NCI-H146 (cell line): Measurements from ENCODE around the gene SRD5A3.

Experiments
- DNase-seq: peaks from one replicate; lab custom pipeline; 2025; lab: John Stamatoyannopoulos, UW

The SRD5A3 gene

DNA sequence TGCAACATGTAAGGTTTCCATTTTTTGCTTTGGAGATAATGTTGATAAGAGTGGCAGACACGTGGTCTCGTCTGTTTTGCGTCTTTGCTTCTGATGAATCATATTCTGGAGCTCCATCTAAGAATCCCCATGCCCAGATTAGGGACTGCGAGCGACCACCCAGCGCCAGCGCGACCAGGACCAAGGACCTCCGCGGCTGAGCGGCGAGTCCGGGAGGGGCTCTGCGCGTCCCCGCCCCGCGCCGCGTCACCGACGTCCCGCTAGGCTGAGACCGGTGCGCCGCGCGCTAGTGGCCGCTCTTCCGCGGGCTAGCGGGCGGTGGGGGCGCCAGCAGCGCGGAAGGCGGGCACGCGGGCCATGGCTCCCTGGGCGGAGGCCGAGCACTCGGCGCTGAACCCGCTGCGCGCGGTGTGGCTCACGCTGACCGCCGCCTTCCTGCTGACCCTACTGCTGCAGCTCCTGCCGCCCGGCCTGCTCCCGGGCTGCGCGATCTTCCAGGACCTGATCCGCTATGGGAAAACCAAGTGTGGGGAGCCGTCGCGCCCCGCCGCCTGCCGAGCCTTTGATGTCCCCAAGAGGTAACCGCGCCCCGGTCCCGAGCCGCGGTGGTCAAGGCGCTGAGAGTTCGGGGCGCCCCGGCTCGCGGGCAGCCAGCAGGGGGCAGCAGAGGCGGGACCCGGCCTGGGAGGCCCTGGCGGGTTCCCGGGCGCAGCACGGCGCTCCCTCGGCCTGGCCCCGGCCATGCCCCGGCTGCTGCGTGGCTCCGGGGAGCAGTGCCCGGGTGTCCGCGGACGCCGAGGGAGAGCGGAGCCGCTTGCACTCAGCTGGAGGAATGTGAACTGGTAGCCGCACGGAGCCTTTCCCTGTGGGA lies at the start of gene SRD5A3:
Gene SRD5A3, plus strand, starts transcription at position 263 of the 871 bp plus-strand sequence. Its CDS starts 95 bp downstream, at position 358.
- peak; percentile 84 for DNase-seq

- no peak for DNase-seq
Measured at GRCh38 chr4:55297346-55297745, 48.7 kb upstream of the SRD5A3 start.

- no peak for DNase-seq
Measured at GRCh38 chr4:55303760-55304165, 42.3 kb upstream of the SRD5A3 start.

- DNase-seq, result no peak
Measured at GRCh38 chr4:55304303-55304702, 41.7 kb upstream of the SRD5A3 start.

DNA sequence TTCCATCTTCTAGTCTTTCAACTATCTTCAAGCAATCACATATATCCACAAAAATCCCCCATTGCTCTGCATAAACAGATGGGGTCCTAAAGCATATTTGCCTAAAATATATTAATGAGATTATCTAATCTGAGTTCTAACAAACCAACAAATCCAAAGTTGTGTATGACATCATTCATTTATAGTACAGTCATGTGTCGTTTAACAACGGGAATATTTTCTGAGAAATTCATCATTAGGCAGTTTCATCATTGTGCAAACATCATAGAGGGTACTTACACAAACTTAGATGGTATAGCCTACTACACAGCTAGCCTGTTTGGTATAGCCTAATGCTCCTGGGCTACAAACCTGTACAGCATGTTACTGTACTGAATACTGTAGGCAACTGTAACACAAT lies 38.0 kb upstream of the SRD5A3 start:
- DNase-seq, result no peak

GRCh38 chr4:55311792-55312488 lies 34.1 kb upstream of the SRD5A3 start:
- no peak for DNase-seq

GRCh38 chr4:55312489-55313101 lies 33.4 kb upstream of the SRD5A3 start:
- DNase-seq, result no peak

GRCh38 chr4:55314141-55314820 lies 31.8 kb upstream of the SRD5A3 start:
- DNase-seq, result no peak

DNA sequence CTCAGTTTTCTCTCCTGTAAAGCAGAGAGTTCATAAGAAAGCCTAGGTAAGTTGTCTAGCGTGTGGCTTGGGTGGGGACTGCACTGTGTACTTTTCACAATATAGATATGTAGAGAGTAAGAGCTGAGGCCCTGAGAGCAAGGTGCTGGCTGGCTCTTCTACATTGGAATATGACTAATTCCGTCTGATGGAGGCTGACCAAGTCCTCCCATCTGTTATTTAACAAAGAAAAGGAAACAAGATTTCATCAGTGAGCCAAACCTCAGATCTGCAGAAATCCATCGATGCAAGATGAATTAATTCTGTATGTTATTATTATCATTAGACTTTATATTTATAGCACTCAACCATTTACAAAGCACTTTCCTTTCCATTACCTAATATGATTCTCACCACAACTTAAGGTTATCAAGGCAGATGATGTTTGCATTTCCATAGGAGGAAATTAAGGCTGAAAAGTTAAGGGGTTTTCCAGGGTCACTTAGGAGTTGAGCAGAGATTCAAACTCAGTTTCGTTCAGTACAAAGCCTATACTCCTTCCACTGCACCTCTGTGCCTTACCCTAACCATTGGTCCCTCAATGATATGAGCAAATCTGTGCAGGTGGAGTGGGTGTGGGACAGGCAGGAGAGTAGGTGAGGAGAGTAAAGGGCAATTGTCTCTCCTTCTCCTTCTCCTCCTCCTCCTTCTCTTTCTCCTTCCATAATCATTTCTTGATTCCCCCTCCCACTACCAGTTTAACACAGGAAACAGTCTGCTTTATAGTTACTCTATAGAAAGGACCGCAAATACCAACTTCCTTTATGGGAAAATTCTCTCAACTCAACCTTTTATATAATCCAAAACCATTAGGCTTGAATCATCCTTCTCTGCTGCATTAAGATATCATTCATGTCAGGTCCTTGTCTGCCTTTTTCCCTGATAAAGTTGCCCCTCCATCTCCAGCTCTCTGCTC lies 27.6 kb upstream of the SRD5A3 start:
- DNase-seq, result no peak

GRCh38 chr4:55321707-55322264 lies 24.3 kb upstream of the SRD5A3 start:
- peak; percentile 33 for DNase-seq

DNA sequence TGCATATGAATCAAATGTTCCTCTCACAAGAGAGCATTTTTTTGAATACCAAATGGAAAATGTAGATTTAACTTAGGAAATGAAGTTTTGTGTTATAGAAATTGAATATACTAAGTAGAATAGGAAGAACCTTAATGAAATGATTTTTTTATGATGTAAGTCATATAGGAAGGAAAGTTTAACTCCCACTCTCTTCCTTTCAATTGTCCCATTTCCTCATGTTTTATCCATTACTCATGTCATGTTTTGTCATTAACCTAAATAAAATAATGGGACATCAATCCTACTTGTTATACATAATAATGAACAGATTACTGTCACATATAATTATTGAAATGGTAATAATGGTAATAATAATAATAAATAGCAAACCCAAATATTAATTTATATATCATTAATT lies 22.7 kb upstream of the SRD5A3 start:
- DNase-seq, result no peak

DNA sequence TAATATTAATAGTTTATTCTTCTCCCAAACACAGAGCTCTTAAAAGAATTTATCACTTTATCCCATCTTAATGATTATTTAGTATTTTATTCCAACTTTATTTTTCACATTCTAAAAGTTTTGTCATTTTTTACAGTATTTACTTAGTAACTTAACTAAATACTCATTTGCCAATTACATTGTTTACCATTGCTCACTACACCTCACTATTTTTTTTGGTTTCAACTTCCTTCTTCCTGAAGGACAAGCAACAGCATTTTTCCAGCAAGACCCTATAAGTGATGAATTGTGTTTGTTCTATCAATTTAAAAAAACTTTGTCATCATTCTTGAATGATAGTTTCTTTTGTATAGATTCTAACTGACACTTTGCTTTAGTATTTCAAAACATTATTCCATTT lies 19.4 kb upstream of the SRD5A3 start:
- no peak for DNase-seq

GRCh38 chr4:55329012-55329411 lies 17.0 kb upstream of the SRD5A3 start:
- no peak for DNase-seq

DNA sequence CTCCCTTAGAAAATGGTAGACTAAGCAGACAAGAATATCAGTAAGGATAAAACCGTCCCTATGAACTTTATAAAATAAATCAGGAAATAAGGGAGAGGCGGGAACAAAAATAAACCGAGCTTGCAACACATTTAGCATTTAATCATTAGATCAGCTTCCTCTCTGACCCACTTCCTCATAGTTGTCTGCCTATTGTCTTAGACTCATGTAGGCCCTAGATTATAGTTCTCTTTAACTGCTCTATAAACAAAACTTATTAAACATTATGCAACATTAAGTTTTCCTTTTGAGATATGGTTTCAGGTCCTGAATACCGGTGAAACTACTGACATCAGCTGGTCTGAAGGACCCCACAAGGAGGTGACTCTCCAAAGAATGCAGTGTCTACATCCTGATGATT lies 15.8 kb upstream of the SRD5A3 start:
- DNase-seq, result no peak

GRCh38 chr4:55336138-55337034 lies 9.7 kb upstream of the SRD5A3 start:
- DNase-seq, result peak; percentile 34

- no peak for DNase-seq
Measured at GRCh38 chr4:55337944-55338343, 8.1 kb upstream of the SRD5A3 start.

DNA sequence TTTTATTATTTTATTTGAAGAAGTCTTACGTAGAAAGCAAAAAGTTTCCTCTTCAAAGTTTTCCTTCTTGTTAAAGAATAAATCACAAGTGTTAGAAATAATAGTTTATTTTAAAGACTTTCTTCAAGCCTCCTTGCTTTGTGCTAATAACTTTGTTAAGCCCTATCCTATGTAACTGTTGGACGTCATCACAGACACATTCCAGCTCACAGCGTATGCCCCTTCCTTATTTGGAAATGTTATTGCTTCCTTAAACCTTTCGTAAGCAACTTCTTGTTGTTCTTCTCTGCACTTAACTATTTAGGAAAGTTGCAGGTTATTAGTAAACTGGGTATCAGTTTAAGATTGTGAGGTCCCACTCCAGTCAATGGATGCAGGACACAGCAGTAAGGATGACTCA lies 7.6 kb upstream of the SRD5A3 start:
- no peak for DNase-seq

DNA sequence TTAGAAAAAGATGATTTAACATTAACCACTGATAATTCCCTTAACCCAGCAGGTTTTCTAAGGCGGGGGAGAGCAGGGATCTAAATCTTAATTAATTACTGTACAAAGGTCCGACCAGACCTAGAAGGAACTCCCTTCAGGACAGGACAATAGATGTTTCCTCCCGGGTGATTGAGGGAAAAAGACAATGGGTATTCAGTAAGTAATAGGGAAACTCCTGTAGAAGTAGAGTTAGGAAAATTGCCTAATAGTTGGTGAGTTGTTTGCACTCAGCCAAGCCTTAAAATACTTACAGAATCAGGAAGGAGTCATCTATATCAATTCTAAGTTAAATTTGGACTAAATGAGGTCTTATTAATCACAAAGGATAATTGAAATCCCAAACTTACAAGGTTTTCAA lies 5.8 kb upstream of the SRD5A3 start:
- no peak for DNase-seq

DNA sequence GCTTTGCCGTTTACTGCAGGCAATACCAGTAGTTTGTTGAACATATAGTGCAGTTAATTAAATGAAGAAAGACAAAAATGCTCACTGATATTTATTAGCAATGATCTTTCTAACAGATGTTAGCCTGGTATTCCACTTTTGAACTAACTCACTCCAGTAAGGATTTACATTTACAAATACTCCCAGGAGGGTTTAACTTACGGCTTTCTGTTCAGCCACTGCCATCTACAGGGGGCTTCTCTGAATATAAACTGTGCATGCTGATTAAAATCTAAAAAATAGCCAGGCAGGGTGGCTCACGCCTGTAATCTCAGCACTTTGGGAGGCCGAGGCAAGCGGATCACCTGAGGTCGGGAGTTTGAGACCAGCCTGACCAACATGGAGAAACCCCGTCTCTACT lies 2.2 kb upstream of the SRD5A3 start:
- DNase-seq, result no peak

DNA sequence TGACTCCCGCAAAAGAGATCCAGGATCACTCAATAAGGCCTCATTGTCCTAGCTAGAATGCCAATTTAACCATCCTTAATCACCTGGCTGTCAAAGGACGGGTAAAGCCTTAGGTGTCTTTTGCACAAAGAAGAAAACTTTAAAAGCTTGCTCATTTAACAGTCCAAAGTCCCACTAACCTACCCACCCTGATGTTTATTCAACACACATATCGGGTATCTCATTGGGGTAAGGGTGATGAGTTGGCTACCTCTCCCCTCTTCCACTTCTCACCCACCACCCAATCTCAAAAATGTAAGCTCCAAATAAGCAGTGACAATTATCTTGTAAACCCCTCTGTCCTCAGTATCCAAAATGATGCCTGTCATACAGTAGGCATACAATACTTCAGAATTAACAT lies 988 bp upstream of the SRD5A3 start:
- DNase-seq, result no peak
